Transverse colon (tissue), 4 donors: ENCODE measurements around the gene TRPM4.

Source experiments
- EP300 ChIP-seq: sonication (generic); formaldehyde crosslinking; IDR thresholded peaks from one replicate; pipeline ENCODE4 v1.6.1; 2017; ENCODE audit warnings: antibody characterized with exemption, low read depth
- POLR2A ChIP-seq: fragments of 450-650 bp; IDR thresholded peaks from one replicate; pipeline ENCODE4 v1.6.1; 2016; ENCODE audit warnings: antibody characterized with exemption, mild to moderate bottlenecking, moderate library complexity
- POLR2AphosphoS5 ChIP-seq, 3 donors: sonication (generic); formaldehyde crosslinking; IDR thresholded peaks; one replicate each; pipeline ENCODE4 v1.6.1; 2016; ENCODE audit warnings: antibody characterized with exemption in 3 of 3
- TF ChIP-seq, protein P1 (sequence below), 5 experiments: fragments of 200-600 bp in 3 of 5; fragments of 450-650 bp in 2 of 5; sonication (generic) in 3 of 5; IDR thresholded peaks; 1 replicate in 2 of 5; 2 replicates in 3 of 5; pipeline ENCODE4 v1.5.1; 2016 to 2017; ENCODE audit warnings: antibody characterized with exemption in 5 of 5, inconsistent platforms in 3 of 5, mild to moderate bottlenecking in 2 of 5, moderate library complexity in 1 of 5

DNA sequence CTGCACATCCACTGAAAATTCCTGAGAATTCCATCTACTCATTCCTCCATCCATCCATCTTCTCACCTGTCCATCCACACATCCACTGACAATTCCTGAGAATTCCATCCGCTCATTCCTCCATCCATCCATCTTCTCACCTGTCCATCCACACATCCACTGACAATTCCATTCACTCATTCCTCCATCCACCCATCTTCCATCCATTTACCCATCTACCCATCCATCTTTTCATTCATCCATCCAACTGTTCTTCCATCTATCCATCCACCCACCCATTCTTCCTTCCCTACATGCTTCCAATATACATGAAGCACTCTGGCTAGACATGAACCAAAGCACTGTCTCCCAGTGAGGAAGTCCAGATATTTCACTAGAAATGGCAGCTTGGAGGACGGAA is 15.6 kb downstream of the TRPM4 start:
- TF ChIP-seq, protein P1, sequence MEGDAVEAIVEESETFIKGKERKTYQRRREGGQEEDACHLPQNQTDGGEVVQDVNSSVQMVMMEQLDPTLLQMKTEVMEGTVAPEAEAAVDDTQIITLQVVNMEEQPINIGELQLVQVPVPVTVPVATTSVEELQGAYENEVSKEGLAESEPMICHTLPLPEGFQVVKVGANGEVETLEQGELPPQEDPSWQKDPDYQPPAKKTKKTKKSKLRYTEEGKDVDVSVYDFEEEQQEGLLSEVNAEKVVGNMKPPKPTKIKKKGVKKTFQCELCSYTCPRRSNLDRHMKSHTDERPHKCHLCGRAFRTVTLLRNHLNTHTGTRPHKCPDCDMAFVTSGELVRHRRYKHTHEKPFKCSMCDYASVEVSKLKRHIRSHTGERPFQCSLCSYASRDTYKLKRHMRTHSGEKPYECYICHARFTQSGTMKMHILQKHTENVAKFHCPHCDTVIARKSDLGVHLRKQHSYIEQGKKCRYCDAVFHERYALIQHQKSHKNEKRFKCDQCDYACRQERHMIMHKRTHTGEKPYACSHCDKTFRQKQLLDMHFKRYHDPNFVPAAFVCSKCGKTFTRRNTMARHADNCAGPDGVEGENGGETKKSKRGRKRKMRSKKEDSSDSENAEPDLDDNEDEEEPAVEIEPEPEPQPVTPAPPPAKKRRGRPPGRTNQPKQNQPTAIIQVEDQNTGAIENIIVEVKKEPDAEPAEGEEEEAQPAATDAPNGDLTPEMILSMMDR (IDR thresholded peaks at IDR 0.05) = no peak
- TF ChIP-seq POLR2AphosphoS5 (IDR thresholded peaks at IDR 0.05) = no peak
- no peak for TF ChIP-seq POLR2A
- TF ChIP-seq EP300 = no peak
